ES-I3 (cell line): ENCODE data around the gene CHAF1A.
A peak's percentile ranks its signal among the peaks of the same experiment; 100 is the strongest.

Source experiments
- H3K36me3 ChIP-seq: 2 replicates; pipeline ENCODE4 v1.6.1; 2013; ENCODE audit warnings: mild to moderate bottlenecking, low read length, control low read depth, moderate library complexity; ENCODE audit not compliant: insufficient read depth
- H3K4me1 ChIP-seq: 2 replicates; pipeline ENCODE4 v1.6.1; 2013; ENCODE audit warnings: mild to moderate bottlenecking, control low read depth, low read length; ENCODE audit not compliant: insufficient read depth
- H3K9ac ChIP-seq: 2 replicates; pipeline ENCODE4 v1.6.1; 2013; ENCODE audit warnings: low read depth, mild to moderate bottlenecking, low read length, moderate library complexity
- H3K9me3 ChIP-seq: 2 replicates; pipeline ENCODE4 v1.6.1; 2013; ENCODE audit warnings: mild to moderate bottlenecking, low read length, moderate library complexity; ENCODE audit not compliant: control insufficient read depth, insufficient read depth

Gene CHAF1A

GRCh38 chr19:4402171-4403004 is at the start of gene CHAF1A:
Gene CHAF1A, plus strand, starts transcription at chr19:4402640. Its CDS starts 123 bp downstream, at chr19:4402763.
- no peaks in the 10 kb centered on the region; the same call in 1 of the 2 replicates for H3K9me3 ChIP-seq
- H3K9ac ChIP-seq: peak within 1 kb of the TSS; percentile 55
- H3K4me1 ChIP-seq: peaks cover 30% of the 10 kb centered on the region
- no peaks in the 10 kb centered on the region for H3K36me3 ChIP-seq

GRCh38 chr19:4352701-4353121 is 49.7 kb upstream of the CHAF1A start:
- Histone ChIP-seq H3K9ac (no peak overlapping the region), H3K36me3 (no peaks in the 10 kb centered on the region), H3K9me3 (no peaks in the 10 kb centered on the region), H3K4me1 (no peaks in the 10 kb centered on the region)

- no peaks in the 10 kb centered on the region for H3K4me1 ChIP-seq
- no peaks in the 10 kb centered on the region; the same call in 1 of the 2 replicates for H3K36me3 ChIP-seq
- no peak overlapping the region for H3K9ac ChIP-seq
- H3K9me3 ChIP-seq: no peaks in the 10 kb centered on the region
These were observed 48.2 kb upstream of the CHAF1A start for GRCh38 chr19:4354282-4354681.

GRCh38 chr19:4354897-4355296 is 47.5 kb upstream of the CHAF1A start:
- no peaks in the 10 kb centered on the region; the same call in 1 of the 2 replicates for H3K36me3 ChIP-seq
- no peaks in the 10 kb centered on the region for H3K9me3 ChIP-seq
- no peak overlapping the region for H3K9ac ChIP-seq
- no peaks in the 10 kb centered on the region for H3K4me1 ChIP-seq

GRCh38 chr19:4357095-4357797 is 45.2 kb upstream of the CHAF1A start:
- Histone ChIP-seq H3K9me3 (no peaks in the 10 kb centered on the region), H3K9ac (no peak overlapping the region), H3K36me3 (no peaks in the 10 kb centered on the region; the same call in 1 of the 2 replicates), H3K4me1 (no peaks in the 10 kb centered on the region; the same call in 1 of the 2 replicates)

GRCh38 chr19:4357921-4358326 is 44.5 kb upstream of the CHAF1A start:
- no peak overlapping the region for H3K9ac ChIP-seq
- H3K36me3 ChIP-seq: no peaks in the 10 kb centered on the region; the same call in 1 of the 2 replicates
- H3K4me1 ChIP-seq: no peaks in the 10 kb centered on the region; the same call in 1 of the 2 replicates
- H3K9me3 ChIP-seq: no peaks in the 10 kb centered on the region

GRCh38 chr19:4358709-4359626 is 43.5 kb upstream of the CHAF1A start:
- no peak overlapping the region for H3K9ac ChIP-seq
- H3K9me3 ChIP-seq: no peaks in the 10 kb centered on the region
- H3K4me1 ChIP-seq: no peaks in the 10 kb centered on the region; the same call in 1 of the 2 replicates
- no peaks in the 10 kb centered on the region; the same call in 1 of the 2 replicates for H3K36me3 ChIP-seq

GRCh38 chr19:4359627-4360000 is 42.8 kb upstream of the CHAF1A start:
- Histone ChIP-seq H3K9me3 (no peaks in the 10 kb centered on the region), H3K9ac (no peak overlapping the region), H3K4me1 (no peaks in the 10 kb centered on the region; the same call in 1 of the 2 replicates), H3K36me3 (no peaks in the 10 kb centered on the region; the same call in 1 of the 2 replicates)

- Histone ChIP-seq H3K4me1 (no peaks in the 10 kb centered on the region; the same call in 1 of the 2 replicates), H3K9ac (no peak overlapping the region), H3K36me3 (no peaks in the 10 kb centered on the region; the same call in 1 of the 2 replicates), H3K9me3 (no peaks in the 10 kb centered on the region)
These were observed 42.3 kb upstream of the CHAF1A start for GRCh38 chr19:4360081-4360569.

- Histone ChIP-seq H3K4me1 (no peaks in the 10 kb centered on the region; the same call in 1 of the 2 replicates), H3K9ac (no peak overlapping the region), H3K9me3 (no peaks in the 10 kb centered on the region), H3K36me3 (peaks cover 4% of the 10 kb centered on the region; the same call in 1 of the 2 replicates)
These were observed 41.7 kb upstream of the CHAF1A start for GRCh38 chr19:4360641-4361151.

- no peaks in the 10 kb centered on the region; the same call in 1 of the 2 replicates for H3K4me1 ChIP-seq
- H3K9me3 ChIP-seq: no peaks in the 10 kb centered on the region
- H3K36me3 ChIP-seq: peaks cover 7% of the 10 kb centered on the region; the same call in 1 of the 2 replicates
- H3K9ac ChIP-seq: no peak overlapping the region
These were observed 41.0 kb upstream of the CHAF1A start for GRCh38 chr19:4361152-4362046.

GRCh38 chr19:4362101-4362828 is 40.2 kb upstream of the CHAF1A start:
- no peaks in the 10 kb centered on the region; the same call in 1 of the 2 replicates for H3K4me1 ChIP-seq
- no peaks in the 10 kb centered on the region for H3K9me3 ChIP-seq
- H3K9ac ChIP-seq: no peak overlapping the region
- peaks cover 7% of the 10 kb centered on the region; the same call in 1 of the 2 replicates for H3K36me3 ChIP-seq
